NCI-H226 (cell line): ENCODE data around the gene CD2AP.
"Not testable (repeated sequence)": the region's sequence is repeated elsewhere in the genome, so short reads cannot be mapped to it uniquely, and the experiment has no call there.

Experiments
- DNase-seq: peaks from one replicate; pipeline ENCODE4 v3.0.0-alpha.2; 2015

Gene CD2AP

DNA sequence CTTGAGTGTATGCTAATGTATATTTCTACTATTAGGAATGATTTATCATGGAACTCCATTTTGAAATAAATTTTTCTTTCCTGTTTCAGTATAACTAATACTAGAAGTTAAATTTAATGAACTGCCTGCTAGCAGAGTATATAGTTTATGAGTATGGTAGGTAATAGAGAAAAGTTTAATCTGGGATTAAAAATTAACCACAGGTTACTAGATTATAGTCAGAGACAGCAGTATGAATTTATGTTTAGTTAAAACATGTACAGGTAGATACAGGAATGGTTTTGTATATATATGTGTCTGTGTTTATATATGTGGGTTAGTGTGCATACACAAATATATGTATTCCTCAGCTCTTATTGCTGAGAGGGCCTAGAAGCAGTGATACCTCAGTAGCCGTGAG is 32.3 kb downstream of the CD2AP start:
- no peak for DNase-seq

DNA sequence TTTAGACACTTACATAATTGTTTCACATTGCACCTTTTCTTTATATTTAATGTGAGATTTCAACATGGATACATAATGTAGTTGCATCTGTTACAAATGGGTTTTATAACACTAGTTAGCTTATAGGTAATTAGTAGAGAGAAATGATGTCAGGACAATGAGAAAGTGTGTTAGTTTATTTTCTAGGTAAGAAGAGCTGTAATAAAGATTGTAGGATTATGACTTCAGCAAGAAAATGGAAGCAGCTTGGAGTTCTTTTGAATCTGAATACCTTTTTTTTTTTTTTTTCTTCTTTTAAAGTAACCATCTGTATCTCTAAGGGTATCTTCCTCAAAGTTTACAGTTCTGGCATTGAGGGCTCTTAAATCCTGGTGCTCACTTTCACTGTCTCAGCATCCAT is 35.3 kb downstream of the CD2AP start:
- no peak for DNase-seq

DNA sequence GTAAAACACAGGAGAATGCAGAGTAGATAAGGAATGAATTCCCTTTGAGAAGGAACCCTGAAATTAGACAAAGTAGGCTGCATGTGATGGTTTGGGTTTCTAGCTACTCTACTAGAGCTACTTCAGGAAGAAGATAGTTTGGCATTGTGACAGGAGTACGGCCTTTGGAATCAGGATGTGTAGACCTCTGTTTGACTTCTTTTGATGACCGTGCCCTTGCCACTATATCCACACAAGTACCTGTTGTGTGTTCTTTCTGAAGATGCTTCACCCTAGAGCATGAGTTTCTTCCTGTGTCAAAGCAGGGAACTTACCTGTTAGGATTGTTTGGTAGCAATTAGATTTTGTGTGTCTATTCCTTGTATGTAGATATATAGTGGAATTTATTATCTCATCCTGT is 41.7 kb downstream of the CD2AP start:
- DNase-seq, result no peak

DNA sequence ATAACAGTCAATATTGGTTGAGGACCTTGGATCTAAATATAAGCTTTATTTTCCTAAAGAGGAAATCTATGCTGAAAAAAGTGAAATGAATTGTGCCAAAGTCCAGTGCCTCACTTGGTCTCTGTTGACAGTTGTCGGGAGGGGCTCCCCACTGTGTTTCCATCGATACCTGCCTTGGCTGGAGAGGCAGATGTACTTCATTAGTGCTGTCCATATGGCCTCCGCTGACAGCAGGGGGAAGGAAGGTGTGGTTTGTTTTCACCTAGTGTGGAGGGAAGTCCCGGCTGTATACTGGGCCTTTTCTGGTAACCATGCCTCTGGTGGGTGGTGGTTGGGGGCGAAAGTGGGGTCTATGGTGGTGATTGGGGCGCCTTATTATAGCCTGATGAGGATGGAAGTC is 42.7 kb downstream of the CD2AP start:
- no peak for DNase-seq

DNA sequence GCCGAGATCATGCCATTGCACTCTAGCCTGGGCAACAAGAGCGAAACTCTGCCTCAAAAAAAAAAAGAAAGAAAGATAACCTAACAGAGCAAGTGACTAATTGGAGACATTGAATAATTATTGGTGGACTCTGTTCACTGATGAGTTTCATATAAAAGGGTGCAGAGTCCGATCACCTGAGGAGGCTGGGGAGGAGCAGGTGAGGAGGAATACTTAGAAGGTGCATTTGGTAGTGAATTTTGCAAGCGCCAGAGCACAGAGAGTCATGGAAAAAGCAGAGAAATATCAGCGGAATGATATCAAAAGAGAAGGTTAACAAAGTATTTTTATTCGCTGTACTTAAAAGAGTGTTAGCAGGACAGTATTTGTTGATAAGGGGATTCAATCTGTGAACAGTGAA is 44.4 kb downstream of the CD2AP start:
- no peak for DNase-seq

DNA sequence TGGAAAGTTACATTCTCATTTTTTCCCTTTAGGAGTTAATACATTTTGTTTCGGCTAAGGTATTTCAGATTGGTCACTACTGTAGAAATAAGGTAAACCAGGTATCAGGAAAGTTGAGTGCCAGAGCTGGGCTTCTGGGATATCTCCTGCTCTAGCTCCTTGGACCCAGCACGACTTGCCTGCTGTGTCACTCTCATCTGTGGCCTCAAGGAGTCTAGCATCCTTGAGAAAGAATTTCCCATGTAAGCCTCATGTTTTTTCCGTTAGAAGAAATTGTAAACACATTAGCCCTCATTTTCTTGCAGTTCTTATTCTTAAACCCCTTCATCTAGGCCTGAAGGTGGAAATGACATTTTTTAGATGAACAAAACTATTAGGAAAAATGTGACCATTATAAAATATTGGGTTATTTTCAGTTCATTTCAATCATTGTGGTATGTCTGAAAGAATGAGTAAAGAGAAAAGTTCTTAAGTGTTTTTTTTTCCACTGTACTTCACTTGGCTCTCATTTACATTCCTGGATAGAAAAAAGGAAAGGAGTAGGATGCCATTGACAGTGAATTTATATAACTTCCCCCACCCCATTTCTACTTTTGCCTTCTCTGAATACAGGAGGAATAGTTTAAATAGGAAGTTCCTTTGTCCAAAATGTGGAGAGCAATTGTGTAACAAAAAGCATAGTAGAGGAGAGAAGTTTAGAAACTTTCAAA is 46.7 kb downstream of the CD2AP start:
- DNase-seq, result no peak

DNA sequence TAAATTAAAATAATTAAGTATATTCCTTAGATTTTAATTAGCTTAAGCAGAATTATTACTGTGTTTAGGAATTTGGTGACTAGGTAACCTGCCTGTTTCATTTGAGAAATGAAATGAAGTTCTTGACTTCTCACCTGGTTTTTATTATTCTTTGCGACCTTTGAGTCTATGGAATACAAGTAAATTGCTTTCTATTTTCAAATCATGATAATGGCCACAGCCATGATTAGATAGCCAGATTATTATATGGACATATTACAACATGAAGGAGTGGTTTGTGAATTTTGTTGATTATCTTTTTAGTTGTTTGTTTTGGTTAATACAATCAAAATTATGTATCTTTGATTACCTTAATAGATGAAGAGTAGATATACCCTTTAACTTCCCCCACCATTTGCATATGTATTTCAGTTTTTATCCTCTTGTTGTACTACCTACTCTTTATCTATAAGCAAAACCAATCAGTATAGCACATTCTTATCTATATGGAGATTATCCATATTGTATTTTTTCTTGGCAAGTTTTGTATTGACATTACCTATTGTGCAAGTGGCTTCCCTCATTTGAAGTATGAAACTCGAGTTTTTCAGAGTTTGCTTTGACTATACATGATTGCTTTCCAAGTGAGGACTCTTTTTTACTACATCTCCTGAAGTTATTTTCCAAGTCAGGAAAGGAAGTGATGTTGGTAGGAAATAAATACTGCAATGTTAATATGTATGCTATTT is 47.9 kb downstream of the CD2AP start:
- DNase-seq, result no peak

DNA sequence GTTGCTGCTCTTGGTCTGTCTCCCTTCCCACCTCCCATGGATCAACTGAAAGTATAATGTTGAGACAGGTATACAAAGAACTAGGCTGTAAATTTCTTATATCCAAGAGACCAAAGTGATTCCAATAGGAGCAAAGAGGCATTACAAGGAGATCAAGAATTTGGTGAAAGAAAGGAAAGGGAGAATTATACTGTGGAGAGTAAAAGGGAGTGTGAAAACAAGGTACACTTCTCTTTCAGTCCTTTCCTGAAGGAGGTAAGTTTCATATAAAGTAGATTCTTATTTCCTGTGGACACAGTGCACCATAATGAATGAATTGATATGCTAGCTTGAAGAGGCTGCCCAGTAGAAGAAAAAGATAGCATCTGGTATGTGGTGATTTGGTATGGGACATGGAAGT is 49.7 kb downstream of the CD2AP start:
- no peak for DNase-seq

DNA sequence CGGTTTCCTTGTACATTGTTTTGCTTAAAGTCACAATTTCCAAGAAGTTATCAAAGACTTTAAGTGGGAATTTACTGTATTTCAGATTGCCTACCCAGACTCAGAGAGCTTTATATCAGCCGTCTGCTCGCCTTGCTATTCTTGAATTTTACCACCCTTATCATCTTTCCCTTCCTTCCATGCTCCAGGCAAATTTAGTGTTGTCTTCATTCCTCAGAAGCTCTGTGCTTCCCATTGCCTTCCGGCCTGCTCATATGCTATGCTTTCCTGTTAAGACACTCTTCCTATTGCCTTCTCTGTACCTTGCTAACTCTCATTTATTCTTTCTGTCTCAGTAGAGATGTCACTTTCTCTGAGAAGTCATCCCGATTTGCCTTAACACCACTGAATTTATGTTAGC is 52.1 kb downstream of the CD2AP start:
- no peak for DNase-seq

DNA sequence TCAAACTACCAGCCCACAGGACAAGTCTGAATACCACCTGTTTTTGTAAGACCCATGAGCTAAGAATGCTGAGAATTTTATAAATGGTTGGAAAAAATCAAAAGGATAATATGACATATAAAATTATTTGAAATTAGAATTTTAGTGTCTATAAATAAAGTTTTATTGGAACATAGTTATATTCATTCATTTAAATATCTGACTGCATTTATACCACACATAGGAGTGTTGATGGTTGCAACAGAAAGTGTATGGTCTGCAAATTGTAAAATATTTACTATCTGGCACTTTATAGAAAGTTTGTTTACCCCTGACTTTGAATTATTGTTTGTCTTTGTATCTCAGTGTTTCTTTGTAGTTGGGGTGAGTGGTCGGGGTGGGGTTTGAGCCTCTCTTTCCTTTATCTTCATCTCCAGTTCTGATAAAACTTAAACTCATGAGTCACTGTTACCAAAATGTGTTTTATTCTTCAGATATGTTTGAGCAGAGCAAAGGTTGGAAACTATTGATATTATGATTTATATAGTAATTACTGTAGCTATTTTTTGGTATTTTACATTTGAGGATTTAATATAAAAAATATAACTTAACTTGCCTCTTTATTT is 55.5 kb downstream of the CD2AP start:
- DNase-seq, result no peak

DNA sequence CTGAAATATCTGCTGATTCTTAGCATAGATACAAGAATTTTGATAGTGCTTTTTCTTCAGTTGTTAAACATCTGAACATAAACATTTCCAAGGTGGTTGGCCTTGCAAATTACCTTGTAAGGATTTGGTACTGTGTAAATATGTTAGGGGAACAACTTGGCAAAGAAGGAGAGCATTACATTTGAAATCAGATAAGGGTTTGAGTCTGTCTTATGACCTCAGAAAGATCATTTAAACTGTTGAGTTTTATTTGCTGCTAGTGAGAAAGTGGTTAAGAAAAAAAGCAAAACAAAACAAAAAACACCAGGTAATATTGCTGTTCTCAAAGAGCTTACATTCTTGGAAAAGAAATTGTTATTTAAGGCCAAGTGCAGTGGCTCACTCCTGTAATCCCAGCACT is 56.5 kb downstream of the CD2AP start:
- no peak for DNase-seq

DNA sequence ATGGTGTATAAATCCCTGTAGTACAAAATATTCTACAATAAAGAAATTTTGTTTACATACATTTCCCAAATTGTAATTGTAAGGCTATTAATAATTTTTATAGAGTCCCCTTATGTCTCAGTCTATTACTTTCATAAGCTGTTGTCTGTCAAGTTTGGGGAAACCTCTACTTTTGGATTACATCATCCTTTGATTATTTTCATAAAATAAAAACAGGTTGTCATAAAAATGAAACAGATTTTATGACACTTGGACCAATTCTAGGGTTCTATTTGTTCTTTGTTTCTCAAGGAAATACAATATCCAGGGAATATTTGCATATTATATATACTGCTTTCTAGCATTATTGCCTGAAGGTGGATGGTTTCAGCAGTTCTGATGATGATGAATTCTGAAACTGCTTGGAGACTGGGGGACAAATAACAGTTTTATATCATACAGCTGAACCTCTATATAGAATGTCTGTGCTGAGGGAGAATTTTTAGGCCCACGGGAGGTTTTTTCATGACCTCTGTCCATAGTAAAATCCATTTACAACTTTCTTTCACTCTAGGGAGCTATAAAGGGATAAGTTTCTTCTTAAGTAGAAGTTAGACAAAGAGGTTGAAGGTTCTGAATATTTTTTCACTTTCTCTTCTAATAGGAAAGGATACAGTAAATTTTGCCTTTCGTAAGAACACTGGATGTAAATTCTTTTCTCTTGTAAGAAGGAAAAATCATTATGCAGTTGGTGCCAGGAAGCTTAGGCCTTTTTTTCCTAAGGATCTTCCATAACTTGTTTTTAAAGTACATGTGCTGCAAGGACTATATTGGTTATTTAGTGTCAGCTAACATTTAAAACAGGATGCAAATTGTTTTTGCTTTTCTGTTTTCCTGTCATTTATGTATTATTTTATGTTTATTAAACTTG is 58.0 kb downstream of the CD2AP start:
- no peak for DNase-seq

DNA sequence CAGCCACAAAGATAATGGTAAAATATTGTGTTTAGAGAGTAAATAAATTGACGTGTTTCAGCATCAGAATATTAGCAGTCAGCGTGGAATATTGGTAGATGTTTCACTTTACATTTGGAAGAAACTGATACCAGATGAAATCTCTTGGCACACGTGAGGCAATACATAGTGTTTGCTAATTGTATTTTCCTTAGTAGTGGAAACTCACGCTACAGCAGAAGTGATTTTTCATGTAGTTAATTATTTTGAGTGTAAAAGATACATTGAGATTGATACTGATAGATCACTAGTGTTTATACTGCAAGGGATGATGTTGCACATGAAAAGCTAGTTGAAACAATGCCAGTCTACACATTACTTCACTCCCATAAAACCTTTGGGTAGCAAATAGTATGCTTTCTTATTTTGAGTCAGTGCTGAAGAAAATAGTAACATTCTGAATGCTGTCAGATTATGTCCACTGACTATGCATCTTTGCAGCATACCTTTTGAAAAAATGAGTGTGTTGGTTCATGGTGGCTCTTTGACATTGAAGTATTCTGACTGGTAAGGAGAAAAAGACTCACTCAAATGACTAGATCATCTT is 59.3 kb downstream of the CD2AP start:
- DNase-seq, result no peak

DNA sequence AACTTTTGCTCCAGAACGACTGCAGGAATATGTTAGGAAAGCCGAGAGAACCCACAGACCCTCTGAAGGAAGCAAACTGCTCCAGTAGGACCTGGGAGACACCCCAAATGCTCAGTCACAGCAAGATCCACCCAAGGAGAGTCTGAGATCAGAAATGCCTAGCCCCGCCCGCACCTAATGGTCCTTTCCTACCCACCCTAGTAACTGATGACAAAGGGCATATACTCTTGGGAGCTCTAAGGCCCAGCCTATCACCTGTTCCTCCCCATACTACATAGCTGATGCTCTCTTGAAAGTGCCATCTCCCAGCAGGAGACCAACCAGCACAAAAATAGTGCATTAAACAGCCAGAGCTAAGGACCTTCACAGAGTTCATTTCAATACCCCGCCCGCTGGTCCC is 67.6 kb downstream of the CD2AP start:
- DNase-seq, result no peak

DNA sequence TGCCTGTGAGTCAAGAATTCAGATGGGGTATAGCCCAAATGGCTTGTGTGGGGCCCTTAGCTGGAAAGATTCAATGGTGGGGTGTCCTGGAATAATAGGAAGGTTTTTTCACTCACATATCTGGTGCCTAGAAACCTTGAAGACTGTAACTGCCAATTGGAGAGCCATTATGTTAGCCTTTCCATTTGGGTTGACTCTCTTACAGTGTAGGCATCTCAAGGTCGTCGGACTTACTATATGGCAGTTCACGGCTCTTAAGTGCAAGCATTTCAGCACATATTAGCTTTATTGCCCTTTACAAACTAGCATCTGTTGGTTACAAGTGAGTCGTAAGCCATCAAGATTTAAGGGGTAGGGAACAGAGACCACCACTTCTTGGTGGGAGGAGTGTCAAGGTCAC is 74.1 kb downstream of the CD2AP start:
- no peak for DNase-seq

DNA sequence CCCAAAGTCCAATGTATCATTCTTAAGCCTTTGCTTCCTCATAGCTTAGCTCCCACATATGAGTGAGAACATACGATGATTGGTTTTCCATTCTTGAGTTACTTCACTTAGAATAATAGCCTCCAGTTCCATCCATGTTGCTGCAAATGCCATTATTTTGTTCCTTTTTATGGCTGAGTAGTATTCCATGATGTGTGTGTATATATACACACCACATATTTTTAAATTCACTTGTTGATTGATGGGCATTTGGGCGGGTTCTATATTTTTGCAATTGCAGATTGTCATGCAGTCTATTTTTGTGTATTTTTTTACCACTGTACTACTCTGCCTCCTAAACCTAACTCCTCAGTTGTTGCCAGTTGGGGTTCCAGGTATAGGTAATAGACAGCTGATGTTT is 74.7 kb downstream of the CD2AP start:
- DNase-seq, result no peak

DNA sequence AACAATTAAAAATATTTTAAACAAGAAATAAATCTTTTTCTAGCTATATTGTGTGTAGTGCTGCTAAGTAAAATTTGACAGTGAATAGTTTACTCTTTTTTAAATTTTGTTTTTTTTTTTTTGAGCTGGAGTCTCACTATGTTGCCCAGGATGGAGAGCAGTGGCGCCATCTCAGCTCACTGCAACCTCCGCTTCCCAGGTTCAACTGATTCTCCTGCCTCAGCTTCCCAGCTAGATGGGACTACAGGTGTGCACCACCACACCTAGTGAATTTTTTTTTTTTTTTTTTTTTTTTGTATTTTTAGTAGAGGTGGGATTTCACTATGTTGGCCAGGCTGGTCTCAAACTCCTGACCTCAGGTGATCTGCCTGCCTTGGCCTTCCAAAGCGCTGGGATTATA is 75.7 kb downstream of the CD2AP start:
- DNase-seq, result not testable (repeated sequence)

DNA sequence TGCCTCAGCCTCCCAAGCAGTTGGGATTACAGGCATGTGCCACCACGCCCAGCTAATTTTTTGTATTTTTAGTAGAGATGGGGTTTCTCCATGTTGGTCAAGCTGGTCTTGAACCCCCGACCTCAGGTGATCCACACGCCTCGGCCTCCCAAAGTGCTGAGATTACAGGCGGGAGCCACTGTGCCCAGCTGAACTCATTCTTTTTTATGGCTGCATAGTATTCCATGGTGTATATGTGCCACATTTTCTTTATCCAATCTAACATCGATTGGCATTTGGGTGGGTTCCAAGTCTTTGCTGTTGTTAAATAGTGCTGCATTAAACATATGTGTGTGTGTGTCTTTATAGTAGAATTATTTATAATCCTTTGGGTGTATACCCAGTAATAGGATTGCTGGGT is 78.9 kb downstream of the CD2AP start:
- not testable (repeated sequence) for DNase-seq

DNA sequence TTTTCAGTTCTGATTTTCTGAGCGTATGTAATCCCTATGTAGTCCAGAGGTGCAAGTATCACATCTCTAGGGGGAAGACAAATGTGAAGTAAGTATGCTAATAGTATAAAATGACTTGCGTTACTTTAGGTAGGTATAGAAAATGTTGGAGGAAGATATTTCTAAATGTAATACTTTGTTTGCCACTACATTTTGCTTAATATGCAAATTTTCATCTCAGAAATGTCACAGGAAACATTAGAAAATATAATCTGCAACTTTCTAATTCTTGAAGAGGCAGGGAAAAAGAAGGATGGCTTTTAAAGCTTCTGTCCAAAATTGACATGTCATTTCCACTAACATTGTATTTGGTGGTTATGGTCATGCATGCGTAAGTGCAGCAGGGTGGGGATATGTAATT is 85.6 kb downstream of the CD2AP start:
- no peak for DNase-seq

DNA sequence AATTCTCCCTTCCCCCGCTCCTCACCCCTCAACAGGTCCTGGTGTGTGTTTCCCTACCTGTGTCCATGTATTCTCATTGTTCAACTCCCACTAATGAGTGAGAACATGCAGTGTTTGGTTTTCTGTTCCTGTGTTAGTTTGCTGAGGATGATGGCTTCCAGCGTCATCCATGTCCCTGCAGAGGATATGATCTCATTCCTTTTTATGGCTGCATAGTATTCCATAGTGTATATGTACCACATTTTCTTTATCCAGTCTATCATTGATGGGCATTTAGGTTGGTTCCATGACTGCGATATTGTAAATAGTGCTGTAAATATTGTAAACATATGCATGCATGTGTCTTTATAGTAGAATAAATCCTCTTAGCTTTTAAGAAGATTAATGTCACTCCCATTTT is 89.0 kb downstream of the CD2AP start:
- not testable (repeated sequence) for DNase-seq

DNA sequence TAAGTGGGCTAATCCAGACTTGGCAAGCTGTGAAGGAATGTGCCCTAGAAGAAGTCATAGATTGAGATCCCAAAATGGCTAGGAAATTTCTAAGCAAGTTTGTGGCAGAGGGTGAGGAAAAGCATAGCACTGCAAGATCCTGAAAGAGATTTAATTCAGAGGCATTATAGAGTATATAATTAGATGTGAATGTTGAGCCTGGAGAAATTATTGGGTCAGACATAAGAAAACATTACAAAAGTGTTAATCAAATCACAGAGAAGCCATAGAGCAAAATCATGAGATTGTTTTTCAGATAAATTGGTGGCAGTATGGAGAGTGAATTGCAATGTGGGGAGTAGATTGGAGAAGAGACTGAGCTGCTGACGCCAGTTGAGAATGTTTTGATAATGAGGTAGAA is 90.0 kb downstream of the CD2AP start:
- no peak for DNase-seq

DNA sequence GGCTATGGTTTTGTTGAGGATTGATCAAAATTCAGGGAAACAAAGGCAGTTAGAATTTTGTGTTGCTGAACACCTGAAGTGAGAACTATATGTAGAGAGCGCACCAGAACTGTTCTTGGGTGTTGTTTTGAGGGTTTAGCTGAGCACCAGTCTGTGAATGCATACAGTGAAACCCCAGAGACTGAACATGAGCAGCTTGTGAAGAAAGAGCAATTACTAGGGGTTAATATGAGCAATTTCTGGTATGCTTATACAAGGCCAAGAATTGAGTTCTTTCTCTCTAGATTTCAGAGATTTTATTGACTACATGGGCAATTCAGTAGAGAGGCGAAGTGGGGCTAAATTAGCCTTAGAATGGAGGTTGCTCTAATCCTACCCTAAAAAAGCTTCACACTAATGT is 93.9 kb downstream of the CD2AP start:
- no peak for DNase-seq

DNA sequence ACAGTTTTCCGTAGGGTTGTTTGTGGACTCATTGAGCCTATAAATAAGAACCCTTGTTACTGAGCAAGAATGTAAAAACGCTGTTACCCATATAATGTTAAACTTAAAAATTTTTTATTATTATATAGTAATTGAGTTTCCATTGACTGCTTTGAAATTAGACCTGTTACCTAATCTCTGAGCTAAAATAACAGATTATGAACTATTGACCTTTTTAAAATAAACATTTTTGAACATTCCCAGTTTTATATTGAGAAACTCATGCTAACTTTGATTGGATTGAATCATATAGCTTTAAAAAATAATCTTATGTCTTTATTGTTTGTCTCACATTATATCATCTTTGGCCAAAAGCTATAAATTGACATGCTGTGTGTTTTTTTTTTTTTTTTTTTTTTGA is 95.5 kb downstream of the CD2AP start:
- DNase-seq, result no peak
